Mesenchymal stem cell (in vitro differentiated cells and primary cell): Measurements from ENCODE around the gene TSC22D2.
"Not testable (repeated sequence)": the region's sequence is repeated elsewhere in the genome, so short reads cannot be mapped to it uniquely, and the experiment has no call there.

ENCODE experiments used
- DNase-seq: peaks from one replicate; pipeline ENCODE4 v3.0.0-alpha.2; 2013
- H2AFZ ChIP-seq: one replicate; pipeline ENCODE4 v1.6.1; 2013; ENCODE audit warnings: low read depth, mild to moderate bottlenecking, control low read depth, inconsistent platforms, low read length, moderate library complexity
- H2AK5ac ChIP-seq: 2 replicates; pipeline ENCODE4 v1.6.1; 2013; ENCODE audit warnings: low read length, moderate library complexity, mild to moderate bottlenecking, inconsistent platforms; ENCODE audit not compliant: severe bottlenecking
- H2BK120ac ChIP-seq: one replicate; pipeline ENCODE4 v1.6.1; 2013; ENCODE audit warnings: low read depth, mild to moderate bottlenecking, inconsistent platforms, low read length, moderate library complexity
- H2BK12ac ChIP-seq, 2 experiments: one replicate each; pipeline ENCODE4 v1.6.1; 2013; ENCODE audit warnings: inconsistent platforms in 2 of 2, low read length in 2 of 2, mild to moderate bottlenecking in 2 of 2, moderate library complexity in 2 of 2, control low read depth in 1 of 2
- H2BK15ac ChIP-seq: one replicate; pipeline ENCODE4 v1.6.1; 2013; ENCODE audit warnings: mild to moderate bottlenecking, low read depth, inconsistent platforms; ENCODE audit not compliant: poor library complexity, severe bottlenecking
- H2BK5ac ChIP-seq: 2 replicates; pipeline ENCODE4 v1.6.1; 2013; ENCODE audit warnings: low read depth, mild to moderate bottlenecking, low read length, control low read depth, inconsistent platforms; ENCODE audit not compliant: poor library complexity, severe bottlenecking
- H3K14ac ChIP-seq, 2 experiments: one replicate each; pipeline ENCODE4 v1.6.1; 2013; ENCODE audit warnings: inconsistent platforms in 2 of 2, low read length in 2 of 2, control low read depth in 1 of 2, mild to moderate bottlenecking in 1 of 2, moderate library complexity in 1 of 2
- H3K18ac ChIP-seq, 2 experiments: one replicate each; pipeline ENCODE4 v1.6.1; 2013; ENCODE audit warnings: inconsistent platforms in 2 of 2, low read length in 2 of 2, control low read depth in 1 of 2, low read depth in 1 of 2, mild to moderate bottlenecking in 1 of 2
- H3K23ac ChIP-seq, 2 experiments: one replicate each; pipeline ENCODE4 v1.6.1; 2013; ENCODE audit warnings: inconsistent platforms in 2 of 2, low read length in 2 of 2, mild to moderate bottlenecking in 2 of 2, moderate library complexity in 2 of 2, control low read depth in 1 of 2
- H3K27ac ChIP-seq: 2 replicates; pipeline ENCODE4 v1.5.1; 2013; ENCODE audit warnings: mild to moderate bottlenecking, moderate library complexity, low read length, control low read depth, inconsistent platforms; ENCODE audit not compliant: poor library complexity, severe bottlenecking
- H3K27me3 ChIP-seq, 2 experiments: 2 replicates each; pipeline versions ENCODE4 v1.6.1 to v1.7.0; 2013; ENCODE audit warnings: low read length in 2 of 2, mild to moderate bottlenecking in 2 of 2, moderate library complexity in 2 of 2, control low read depth in 1 of 2, inconsistent platforms in 1 of 2; ENCODE audit not compliant: control insufficient read depth in 1 of 2, insufficient read depth in 1 of 2
- H3K36me3 ChIP-seq, 2 experiments: 2 replicates each; pipeline versions ENCODE4 v1.6.1 to v1.7.0; 2013; ENCODE audit warnings: low read length in 2 of 2, control low read depth in 1 of 2, inconsistent platforms in 1 of 2, low read depth in 1 of 2, mild to moderate bottlenecking in 1 of 2; ENCODE audit not compliant: insufficient read depth in 2 of 2, control insufficient read depth in 1 of 2
- H3K4ac ChIP-seq, 2 experiments: one replicate each; pipeline ENCODE4 v1.6.1; 2013; ENCODE audit warnings: inconsistent platforms in 2 of 2, low read length in 2 of 2, mild to moderate bottlenecking in 2 of 2, moderate library complexity in 2 of 2, control low read depth in 1 of 2, low read depth in 1 of 2
- H3K4me1 ChIP-seq: 2 replicates; pipeline ENCODE4 v1.6.1; 2013; ENCODE audit warnings: low read depth, low read length, control low read depth; ENCODE audit not compliant: control insufficient read depth, insufficient read depth
- H3K4me2 ChIP-seq: 2 replicates; pipeline ENCODE4 v1.6.1; 2013; ENCODE audit warnings: low read length, mild to moderate bottlenecking, inconsistent platforms; ENCODE audit not compliant: poor library complexity, severe bottlenecking
- H3K4me3 ChIP-seq, 2 experiments: 2 replicates each; pipeline versions ENCODE4 v1.5.1 to v1.7.0; 2013; ENCODE audit warnings: low read length in 2 of 2, mild to moderate bottlenecking in 2 of 2, control low read depth in 1 of 2, low read depth in 1 of 2; ENCODE audit not compliant: insufficient read depth in 1 of 2
- H3K79me1 ChIP-seq: replicated peaks from 2 replicates; pipeline ENCODE4 v1.6.1; 2013; ENCODE audit warnings: mild to moderate bottlenecking, control low read depth, low read length, inconsistent platforms; ENCODE audit not compliant: poor library complexity, severe bottlenecking
- H3K9ac ChIP-seq: 2 replicates; pipeline ENCODE4 v1.7.0; 2013; ENCODE audit warnings: mild to moderate bottlenecking, low read length, moderate library complexity
- H3K9me3 ChIP-seq: 2 replicates; pipeline ENCODE4 v1.7.0; 2013; ENCODE audit warnings: mild to moderate bottlenecking, low read length; ENCODE audit not compliant: control insufficient read depth
- H4K8ac ChIP-seq: one replicate; pipeline ENCODE4 v1.6.1; 2013; ENCODE audit warnings: inconsistent platforms, mild to moderate bottlenecking, low read length, moderate library complexity
- H4K91ac ChIP-seq: one replicate; pipeline ENCODE4 v1.6.1; 2013; ENCODE audit warnings: mild to moderate bottlenecking, low read length, inconsistent platforms
- WGBS: methylation state at CpG from one replicate; pipeline ENCODE4 v1.1.7; 2013; ENCODE audit warnings: mixed read lengths; 5-methylcytosine and 5-hydroxymethylcytosine counted together

TSC22D2 gene

GRCh38 chr3:150500960-150501359 is 92.9 kb downstream of the TSC22D2 start:
- not testable (repeated sequence) for H3K23ac ChIP-seq, H2BK12ac ChIP-seq, H2AK5ac ChIP-seq, H3K4ac ChIP-seq, H3K4me3 ChIP-seq, H4K8ac ChIP-seq, H3K4me2 ChIP-seq, H2BK120ac ChIP-seq, H3K4me1 ChIP-seq, H2AFZ ChIP-seq, H3K18ac ChIP-seq, H3K27ac ChIP-seq, H3K27me3 ChIP-seq, H3K79me1 ChIP-seq, H3K36me3 ChIP-seq, H2BK15ac ChIP-seq, H3K9me3 ChIP-seq, H3K9ac ChIP-seq, H2BK5ac ChIP-seq, H3K14ac ChIP-seq, DNase-seq, H4K91ac ChIP-seq
- 95% methylated on average over 1 of the region's 1 CpG for WGBS

- H2BK12ac ChIP-seq, result no peak overlapping the region
- 96% methylated on average over 5 of the region's 5 CpGs for WGBS
- H3K23ac ChIP-seq, result no peak overlapping the region
- H3K27me3 ChIP-seq, result no peaks in the 10 kb centered on the region
- peaks cover 0 to 2% of the 10 kb centered on the region in 2 experiments for H3K36me3 ChIP-seq
- no peaks in the 10 kb centered on the region for H3K4me1 ChIP-seq
- peaks cover 6% of the 10 kb centered on the region for H3K9me3 ChIP-seq
- no peak overlapping the region for H2BK15ac ChIP-seq
- no peak for DNase-seq
- H2AK5ac ChIP-seq, result no peak overlapping the region
- no peak overlapping the region for H4K8ac ChIP-seq
- no peak overlapping the region for H3K27ac ChIP-seq
- H3K4me2 ChIP-seq, result no peak overlapping the region
- H4K91ac ChIP-seq, result no peak overlapping the region
- no peak overlapping the region for H3K4ac ChIP-seq
- H3K18ac ChIP-seq, result no peak overlapping the region
- no peak overlapping the region for H3K9ac ChIP-seq
- H3K79me1 ChIP-seq, result no peaks in the 10 kb centered on the region
- H2BK120ac ChIP-seq, result no peak overlapping the region
- H3K14ac ChIP-seq, result no peak overlapping the region
- H2BK5ac ChIP-seq, result no peak overlapping the region
- no peak overlapping the region for H2AFZ ChIP-seq
- no peak overlapping the region for H3K4me3 ChIP-seq
Observed at GRCh38 chr3:150503402-150504099, 95.5 kb downstream of the TSC22D2 start.

GRCh38 chr3:150504483-150504882 is 96.4 kb downstream of the TSC22D2 start:
- no peak overlapping the region for H3K4me3 ChIP-seq
- H2BK120ac ChIP-seq, result no peak overlapping the region
- H3K23ac ChIP-seq, result no peak overlapping the region
- no peak overlapping the region for H3K18ac ChIP-seq
- no peak overlapping the region for H4K8ac ChIP-seq
- no peak overlapping the region for H2AK5ac ChIP-seq
- H3K14ac ChIP-seq, result no peak overlapping the region
- no peak overlapping the region for H3K4me2 ChIP-seq
- no peak overlapping the region for H2AFZ ChIP-seq
- H3K9me3 ChIP-seq, result peaks cover 6% of the 10 kb centered on the region
- H3K4me1 ChIP-seq, result no peaks in the 10 kb centered on the region
- no peak overlapping the region for H2BK15ac ChIP-seq
- 80% methylated on average over 3 of the region's 3 CpGs for WGBS
- H2BK5ac ChIP-seq, result no peak overlapping the region
- H3K4ac ChIP-seq, result no peak overlapping the region
- peak overlapping the region; percentile 10 for H4K91ac ChIP-seq
- no peak overlapping the region for H3K9ac ChIP-seq
- no peak overlapping the region for H3K27ac ChIP-seq
- no peak overlapping the region for H2BK12ac ChIP-seq
- H3K36me3 ChIP-seq, result peaks cover 0 to 2% of the 10 kb centered on the region in 2 experiments
- no peak for DNase-seq
- no peaks in the 10 kb centered on the region for H3K79me1 ChIP-seq
- no peaks in the 10 kb centered on the region for H3K27me3 ChIP-seq

GRCh38 chr3:150508401-150508800 is 100.3 kb downstream of the TSC22D2 start:
- Histone ChIP-seq H3K4me2 (no peak overlapping the region), H3K9me3 (no peaks in the 10 kb centered on the region), H2BK15ac (no peak overlapping the region), H3K14ac (no peak overlapping the region), H3K27ac (no peak overlapping the region), H4K91ac (no peak overlapping the region), H3K36me3 (no peaks in the 10 kb centered on the region), H3K4ac (no peak overlapping the region), H2BK12ac (no peak overlapping the region), H2AK5ac (no peak overlapping the region), H3K4me3 (no peak overlapping the region), H3K4me1 (no peaks in the 10 kb centered on the region), H3K18ac (no peak overlapping the region), H3K23ac (no peak overlapping the region), H2BK120ac (no peak overlapping the region), H3K27me3 (no peaks in the 10 kb centered on the region), H3K9ac (no peak overlapping the region), H3K79me1 (no peaks in the 10 kb centered on the region), H2AFZ (no peak overlapping the region), H4K8ac (no peak overlapping the region), H2BK5ac (no peak overlapping the region)
- no peak for DNase-seq
